ENCODE measurements around the gene BRAF. TPM values are rescaled to one million over a fixed set of nuclear protein-coding genes. Genes with fewer than 3 reads are reported as not detected.
"Not testable (repeated sequence)": the region's sequence is repeated elsewhere in the genome, so short reads cannot be mapped to it uniquely, and the experiment has no call there.

Gene BRAF
- total RNA-seq, 2 donors from 2014 or later, result 19.8 to 24.7 TPM

DNA sequence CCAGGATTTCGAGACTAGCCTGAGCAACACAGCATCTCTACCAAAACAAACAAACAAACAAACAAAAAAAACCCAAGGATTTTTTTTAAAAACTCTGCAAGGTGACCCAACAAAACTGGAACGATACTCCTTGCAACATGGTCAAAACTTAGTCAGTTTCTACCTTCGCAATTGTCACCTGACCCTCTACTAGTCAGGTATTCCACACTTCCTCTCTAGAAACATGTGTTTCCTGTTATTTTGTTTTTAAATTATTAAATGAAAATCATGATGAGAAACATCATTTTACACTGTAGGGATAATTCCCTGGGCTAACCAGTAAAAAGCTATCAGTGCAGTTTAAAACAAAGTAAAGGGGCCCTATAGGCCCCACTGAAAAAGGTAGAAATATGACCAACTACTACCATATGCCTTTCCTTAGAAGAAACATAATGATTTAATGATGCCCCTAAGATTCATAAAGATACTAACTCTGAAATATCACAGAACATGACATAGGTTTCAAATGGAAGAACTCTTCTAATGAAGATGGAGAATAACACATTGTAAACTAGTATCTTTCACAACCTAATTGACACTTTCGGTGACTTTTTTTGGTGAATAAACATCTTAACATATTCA is 8.7 kb downstream of the BRAF start:
- no peak overlapping the region for H3K9ac ChIP-seq (ENCODE audit: low read depth in 2 of 2, low read length in 2 of 2)
- no peaks in the 10 kb centered on the region for H3K36me3 ChIP-seq
- TF ChIP-seq, protein P1, sequence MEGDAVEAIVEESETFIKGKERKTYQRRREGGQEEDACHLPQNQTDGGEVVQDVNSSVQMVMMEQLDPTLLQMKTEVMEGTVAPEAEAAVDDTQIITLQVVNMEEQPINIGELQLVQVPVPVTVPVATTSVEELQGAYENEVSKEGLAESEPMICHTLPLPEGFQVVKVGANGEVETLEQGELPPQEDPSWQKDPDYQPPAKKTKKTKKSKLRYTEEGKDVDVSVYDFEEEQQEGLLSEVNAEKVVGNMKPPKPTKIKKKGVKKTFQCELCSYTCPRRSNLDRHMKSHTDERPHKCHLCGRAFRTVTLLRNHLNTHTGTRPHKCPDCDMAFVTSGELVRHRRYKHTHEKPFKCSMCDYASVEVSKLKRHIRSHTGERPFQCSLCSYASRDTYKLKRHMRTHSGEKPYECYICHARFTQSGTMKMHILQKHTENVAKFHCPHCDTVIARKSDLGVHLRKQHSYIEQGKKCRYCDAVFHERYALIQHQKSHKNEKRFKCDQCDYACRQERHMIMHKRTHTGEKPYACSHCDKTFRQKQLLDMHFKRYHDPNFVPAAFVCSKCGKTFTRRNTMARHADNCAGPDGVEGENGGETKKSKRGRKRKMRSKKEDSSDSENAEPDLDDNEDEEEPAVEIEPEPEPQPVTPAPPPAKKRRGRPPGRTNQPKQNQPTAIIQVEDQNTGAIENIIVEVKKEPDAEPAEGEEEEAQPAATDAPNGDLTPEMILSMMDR (IDR thresholded peaks at IDR 0.05), result no peak
- no peak for DNase-seq
- intact Hi-C loops (cut with DNase I), result no loop called here
- no peaks in the 10 kb centered on the region for H3K27me3 ChIP-seq
- no peaks in the 10 kb centered on the region for H3K9me3 ChIP-seq
- H3K4me1 ChIP-seq, result no peaks in the 10 kb centered on the region
- no peak overlapping the region for H3K27ac ChIP-seq
- H3K4me3 ChIP-seq, result no peak overlapping the region

DNA sequence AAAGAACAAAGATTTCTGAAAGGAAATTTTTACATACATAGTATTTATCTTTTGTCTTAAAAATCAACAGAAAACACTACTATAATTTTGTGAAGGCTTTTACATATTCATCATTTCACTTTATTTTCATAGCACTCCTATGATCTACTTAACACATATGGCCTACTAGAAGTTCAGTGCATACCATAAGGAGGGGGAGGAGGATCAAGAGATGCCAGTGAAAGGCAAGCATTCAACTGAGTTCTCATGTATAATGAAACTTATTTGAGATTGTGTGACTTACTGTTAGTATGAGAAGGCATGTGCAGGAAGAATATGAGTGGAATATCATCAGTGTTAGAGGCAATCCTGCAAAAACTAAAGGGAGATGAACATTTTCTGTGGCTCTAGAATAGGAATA is 10.6 kb downstream of the BRAF start:
- Histone ChIP-seq H3K27ac (no peak overlapping the region), H3K36me3 (no peaks in the 10 kb centered on the region), H3K9ac (ENCODE audit: low read depth in 2 of 2, low read length in 2 of 2) (no peak overlapping the region), H3K27me3 (no peaks in the 10 kb centered on the region), H3K4me3 (no peak overlapping the region), H3K9me3 (no peaks in the 10 kb centered on the region), H3K4me1 (no peaks in the 10 kb centered on the region)
- TF ChIP-seq, protein P1 (IDR thresholded peaks at IDR 0.05), result no peak
- no peak for DNase-seq
- intact Hi-C loops (cut with DNase I), result no loop called here

DNA sequence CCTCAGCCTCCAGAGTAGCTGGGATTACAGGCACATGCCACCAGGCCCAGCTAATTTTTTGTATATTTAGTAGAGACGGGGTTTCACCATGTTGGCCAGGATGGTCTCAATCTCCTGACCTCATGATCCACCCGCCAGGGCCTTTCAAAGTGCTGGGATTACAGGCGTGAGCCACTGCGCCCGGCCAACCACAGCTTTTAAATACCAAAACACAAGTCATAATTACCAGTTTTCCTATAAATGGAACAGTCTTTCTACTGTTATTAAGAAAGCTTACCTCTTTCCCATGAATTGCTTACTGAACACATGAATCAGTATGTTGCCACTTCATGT is 11.2 kb downstream of the BRAF start:
- H3K4me3 ChIP-seq; intact Hi-C loops (cut with DNase I); DNase-seq; H3K9ac ChIP-seq (ENCODE audit: low read depth in 2 of 2, low read length in 2 of 2); H3K4me1 ChIP-seq; H3K36me3 ChIP-seq; H3K27me3 ChIP-seq; H3K27ac ChIP-seq; H3K9me3 ChIP-seq: not testable (repeated sequence)

DNA sequence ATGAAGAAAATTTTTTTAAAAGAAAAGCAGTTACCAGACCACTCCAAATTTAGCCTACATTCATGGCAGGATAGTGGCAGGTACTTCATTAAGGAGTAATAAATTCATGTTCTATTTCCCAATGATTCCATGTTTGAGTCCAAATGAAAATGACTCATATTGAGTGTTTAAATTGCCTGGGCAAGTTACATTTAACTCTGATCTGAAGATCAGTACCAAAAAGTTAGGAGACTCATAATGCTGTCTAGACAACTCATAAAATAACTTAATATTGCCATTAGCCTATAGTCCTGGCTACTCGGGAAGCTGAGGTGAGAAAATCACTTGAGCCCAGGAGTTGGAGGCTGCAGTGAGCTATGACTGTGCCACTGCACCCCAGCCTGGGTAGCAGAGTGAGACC is 13.0 kb downstream of the BRAF start:
- intact Hi-C loops (cut with DNase I), result no loop called here
- no peak overlapping the region for H3K4me3 ChIP-seq

DNA sequence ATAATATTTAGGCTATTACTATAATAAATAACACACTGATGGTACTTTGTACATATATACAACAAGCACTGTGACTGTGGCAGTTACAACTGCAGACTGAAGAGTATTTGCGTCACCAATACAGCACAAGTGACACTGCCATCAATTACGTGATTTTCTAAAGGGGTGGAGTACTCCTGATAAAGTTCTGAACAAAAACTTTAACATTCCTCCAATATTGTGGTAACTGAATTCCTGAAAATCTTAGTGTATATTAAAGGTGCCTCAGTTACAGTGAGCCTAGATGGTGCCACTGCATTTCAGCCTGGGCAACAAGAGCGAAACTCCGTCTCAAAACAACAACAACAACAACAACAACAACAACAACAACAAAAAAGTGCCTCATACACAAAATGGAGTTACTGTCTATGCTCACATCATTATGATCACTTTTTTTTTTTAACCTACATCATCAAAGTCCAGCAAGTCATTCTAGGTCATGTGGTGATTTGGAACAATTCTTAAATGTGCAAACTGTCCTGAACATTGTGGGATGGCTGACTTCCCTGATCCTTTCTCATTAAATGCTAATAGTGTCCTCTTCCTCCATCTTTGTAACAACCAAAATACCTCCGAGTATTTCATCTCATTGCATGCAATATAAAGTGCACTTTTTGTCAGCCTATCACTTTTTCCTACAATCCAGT is 15.1 kb downstream of the BRAF start:
- no peaks in the 10 kb centered on the region for H3K9me3 ChIP-seq
- no peaks in the 10 kb centered on the region for H3K27me3 ChIP-seq
- TF ChIP-seq, protein P1 (IDR thresholded peaks at IDR 0.05), result no peak
- intact Hi-C loops (cut with DNase I), result no loop called here
- no peak overlapping the region for H3K27ac ChIP-seq
- no peak overlapping the region for H3K9ac ChIP-seq (ENCODE audit: low read depth in 2 of 2, low read length in 2 of 2)
- DNase-seq, result no peak
- H3K36me3 ChIP-seq, result no peaks in the 10 kb centered on the region
- no peaks in the 10 kb centered on the region for H3K4me1 ChIP-seq
- H3K4me3 ChIP-seq, result no peak overlapping the region

More for the DNA sequence above, 13.0 kb downstream of the BRAF start:
- Histone ChIP-seq H3K36me3 (no peaks in the 10 kb centered on the region), H3K27me3 (no peaks in the 10 kb centered on the region), H3K27ac (no peak overlapping the region), H3K9me3 (no peaks in the 10 kb centered on the region), H3K4me1 (no peaks in the 10 kb centered on the region), H3K9ac (ENCODE audit: low read depth in 2 of 2, low read length in 2 of 2) (no peak overlapping the region)
- TF ChIP-seq, protein P1 (IDR thresholded peaks at IDR 0.05), result no peak
- no peak for DNase-seq

DNA sequence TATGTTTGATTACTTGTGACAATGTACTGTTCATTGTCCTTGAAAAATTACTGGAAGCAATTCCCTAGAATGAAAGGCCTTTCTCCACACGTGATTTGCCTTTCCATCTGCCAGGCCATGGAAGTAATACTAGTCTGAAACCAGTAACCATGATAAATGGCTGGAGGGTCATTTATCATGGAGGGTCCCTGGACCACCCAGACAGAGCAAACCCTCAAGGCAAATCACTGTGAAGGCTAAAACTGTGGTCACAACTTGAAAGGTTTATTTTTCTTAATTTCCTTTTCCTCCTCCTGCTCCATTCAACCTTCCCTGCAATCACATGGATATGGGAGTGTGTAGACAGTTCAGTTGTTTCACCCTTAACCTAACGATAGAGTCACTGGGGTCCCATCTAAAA is 16.4 kb downstream of the BRAF start:
- no peaks in the 10 kb centered on the region for H3K4me1 ChIP-seq
- DNase-seq, result no peak
- H3K4me3 ChIP-seq, result no peak overlapping the region
- H3K9ac ChIP-seq (ENCODE audit: low read depth in 2 of 2, low read length in 2 of 2), result no peak overlapping the region
- no peaks in the 10 kb centered on the region for H3K36me3 ChIP-seq
- TF ChIP-seq, protein P1 (IDR thresholded peaks at IDR 0.05), result no peak
- intact Hi-C loops (cut with DNase I), result no loop called here
- no peaks in the 10 kb centered on the region for H3K9me3 ChIP-seq
- H3K27ac ChIP-seq, result no peak overlapping the region
- no peaks in the 10 kb centered on the region for H3K27me3 ChIP-seq
